HG03442 (cell line): ENCODE measurements around the gene ETV6.

Source experiments
- ATAC-seq: cut with Tn5 transposase; IDR thresholded peaks from one replicate; pipeline ENCODE4 v1.9.1; 2021; ENCODE audit warnings: mild to moderate bottlenecking, moderate library complexity; ENCODE audit not compliant: unreplicated experiment

Gene ETV6

DNA sequence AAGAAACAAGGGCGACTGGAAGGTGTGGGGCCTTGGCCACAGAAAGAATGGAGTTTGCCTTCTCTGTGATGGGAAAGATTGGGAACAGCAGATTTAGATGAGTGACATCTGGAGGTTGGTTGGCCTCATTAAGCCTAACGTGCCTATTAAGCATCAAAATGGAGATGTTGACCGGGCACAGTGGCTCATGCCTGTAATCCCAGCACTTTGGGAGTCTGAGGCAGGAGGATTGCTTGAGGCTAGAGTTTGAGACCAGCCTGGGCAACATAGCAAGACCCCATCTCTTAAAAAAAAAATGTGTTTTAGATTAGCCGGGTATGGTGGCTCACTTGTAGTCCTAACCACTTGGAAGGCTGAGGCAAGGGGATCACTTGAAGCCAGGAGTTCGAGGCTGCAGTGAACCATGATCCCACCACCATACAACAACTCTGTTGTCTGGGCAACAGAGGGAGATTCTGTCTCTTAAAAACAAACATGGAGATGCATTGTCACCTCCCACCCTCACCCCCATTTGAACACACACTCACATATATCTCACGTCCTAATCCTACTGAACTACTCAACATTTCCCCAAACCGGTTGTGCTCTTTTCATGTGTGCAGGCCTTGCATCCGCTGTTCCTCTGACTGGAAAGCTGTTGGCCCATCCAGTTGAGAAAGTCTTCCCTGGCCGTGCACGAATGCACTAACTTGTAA lies 172.1 kb downstream of the ETV6 start:
- no peak for ATAC-seq

DNA sequence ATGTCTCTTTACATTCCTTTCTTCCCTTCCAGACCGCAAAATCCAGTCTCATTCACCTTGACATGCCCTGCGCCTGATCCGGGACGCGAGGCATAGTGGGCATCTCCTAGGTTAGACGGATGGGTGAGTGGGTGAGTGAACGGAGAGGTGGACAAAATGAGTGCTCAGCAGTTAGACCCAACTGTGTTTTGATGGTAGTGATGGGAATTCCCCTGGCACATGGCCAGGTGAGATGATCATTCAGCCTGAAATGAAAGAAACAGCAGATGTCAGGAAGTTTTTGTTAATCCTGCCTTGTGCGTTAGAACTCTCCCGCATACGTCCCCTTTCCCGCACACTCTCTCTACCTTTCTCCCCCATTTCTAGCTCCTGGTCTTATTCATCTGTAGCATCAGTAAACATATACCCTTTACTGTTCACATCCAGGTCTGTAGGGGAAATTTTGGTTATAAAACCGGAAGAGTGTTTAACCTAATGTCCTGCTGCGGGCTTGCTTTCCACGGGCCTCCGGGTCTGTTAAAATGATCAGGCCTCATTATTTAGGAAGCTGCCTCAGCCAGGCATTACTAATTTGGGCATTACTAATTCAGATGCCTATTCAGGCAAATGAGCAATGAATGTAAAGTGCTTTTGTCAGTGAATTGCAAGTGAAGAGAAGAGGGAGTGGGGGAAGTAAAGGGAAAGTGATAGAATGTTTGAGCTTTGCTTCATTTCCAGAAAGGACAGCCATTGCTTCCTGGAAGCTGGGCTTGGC lies 172.8 kb downstream of the ETV6 start:
- peak; percentile 52 for ATAC-seq

DNA sequence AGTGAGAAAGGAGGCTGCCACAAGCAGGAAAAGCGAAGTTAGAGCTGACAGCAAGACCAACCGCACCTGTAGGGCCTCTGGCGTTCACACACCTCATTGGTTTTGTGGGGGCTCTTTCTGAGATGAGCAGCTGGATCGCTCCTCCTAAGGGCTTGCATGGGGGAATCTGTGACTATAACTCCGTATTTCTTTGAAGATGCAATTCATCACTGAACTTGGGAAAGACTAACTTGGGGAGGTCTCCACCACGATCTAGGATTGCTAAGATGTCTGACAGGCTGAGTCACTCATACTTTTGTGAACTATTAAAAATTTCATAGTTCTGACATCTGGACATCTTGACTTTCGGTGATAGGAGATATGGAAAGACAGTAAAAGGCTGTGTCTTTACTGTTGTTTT lies 173.6 kb downstream of the ETV6 start:
- no peak for ATAC-seq

DNA sequence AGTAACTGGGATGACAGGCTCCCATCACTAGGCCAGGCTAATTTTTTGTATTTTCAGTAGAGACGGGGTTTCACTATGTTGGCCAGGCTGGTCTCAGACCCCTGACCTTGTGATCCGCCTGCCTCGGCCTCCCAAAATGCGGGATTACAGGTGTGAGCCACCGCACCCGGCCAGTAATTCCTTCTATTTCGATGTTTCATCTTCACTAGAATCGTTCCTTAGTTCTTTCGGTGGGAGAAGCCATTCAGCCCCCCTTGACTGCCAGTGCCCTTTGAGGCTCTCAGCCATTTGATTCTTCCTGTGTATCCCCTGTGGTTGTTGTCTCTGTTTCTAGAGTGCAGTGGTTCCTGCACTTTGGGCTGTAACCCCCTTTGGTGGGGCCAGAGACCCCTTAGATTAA lies 174.1 kb downstream of the ETV6 start:
- no peak for ATAC-seq

DNA sequence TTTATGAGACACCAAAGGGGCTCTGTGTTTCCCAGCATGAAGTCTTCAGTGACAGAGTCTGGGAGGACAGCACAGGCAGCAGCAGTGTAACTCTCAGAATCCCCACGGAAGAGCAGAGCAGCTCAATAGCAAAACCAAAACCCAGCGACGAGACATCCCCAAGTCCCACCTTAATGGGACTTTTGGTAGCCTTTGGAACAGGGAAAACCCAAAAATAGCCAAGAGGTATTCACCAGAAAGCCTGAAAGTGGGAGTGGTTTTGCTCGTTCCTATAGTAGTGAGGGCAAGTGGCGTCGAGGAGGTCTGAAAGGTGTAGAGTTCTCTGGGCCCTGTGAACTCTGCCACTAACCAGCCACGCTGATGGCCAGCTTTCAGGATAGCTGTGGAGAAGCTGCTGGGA lies 174.6 kb downstream of the ETV6 start:
- ATAC-seq, result no peak

DNA sequence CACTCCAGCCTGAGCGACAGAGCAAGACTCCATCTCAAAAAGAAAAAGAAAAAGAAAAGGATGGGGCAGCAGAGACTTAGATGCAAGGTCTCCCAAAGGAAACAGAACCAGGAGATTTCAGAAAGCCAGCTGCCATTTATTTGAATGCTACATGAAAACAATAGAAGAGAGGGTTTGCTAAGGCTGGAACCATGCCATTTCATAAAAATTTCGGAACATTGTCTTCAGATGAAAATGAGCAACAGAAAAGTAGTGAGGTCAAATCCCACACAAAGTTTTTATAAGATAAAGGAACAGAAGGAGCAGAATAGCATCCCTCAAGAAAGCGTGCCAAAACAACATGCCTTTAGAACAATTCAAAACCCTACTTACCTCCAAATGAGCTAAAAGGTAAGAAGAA lies 175.3 kb downstream of the ETV6 start:
- ATAC-seq, result no peak

DNA sequence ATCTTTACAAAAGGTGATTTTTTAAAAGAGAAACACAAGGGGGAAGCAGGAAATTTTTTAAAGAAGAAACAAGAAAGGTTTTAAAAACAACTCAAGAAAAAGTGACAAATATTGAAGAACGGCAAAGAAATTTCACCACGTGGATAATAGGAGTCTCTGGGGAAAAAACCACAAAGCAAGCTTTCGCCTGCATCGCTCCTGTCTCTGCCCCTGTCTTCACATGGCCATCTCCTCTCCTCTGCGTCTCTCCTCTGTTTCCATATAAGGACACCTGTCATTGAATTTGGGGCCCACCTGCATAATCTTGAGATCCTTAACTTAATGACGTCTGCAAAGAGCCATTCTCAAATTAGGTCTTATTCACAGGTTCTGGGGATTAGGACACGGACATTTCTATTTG lies 175.8 kb downstream of the ETV6 start:
- ATAC-seq, result no peak

DNA sequence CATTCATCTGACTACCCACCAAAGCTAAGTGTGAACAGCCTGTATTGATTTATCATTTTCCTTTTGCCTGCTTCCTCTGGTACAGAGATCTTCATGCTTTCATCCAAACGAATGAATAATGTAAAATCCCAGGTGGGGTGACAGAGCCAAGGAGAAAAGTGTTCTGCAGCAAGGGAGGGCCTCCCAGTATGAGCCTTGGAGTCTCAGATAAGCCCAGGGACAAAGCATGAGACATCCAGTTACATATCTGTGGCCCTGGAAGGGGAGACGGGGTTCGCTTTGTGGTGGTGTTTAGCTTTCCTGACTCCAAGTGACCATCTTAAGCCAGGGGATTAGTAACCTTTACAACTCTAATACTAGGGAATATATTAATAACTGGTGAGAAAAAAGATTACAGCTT lies 177.1 kb downstream of the ETV6 start:
- ATAC-seq, result no peak

DNA sequence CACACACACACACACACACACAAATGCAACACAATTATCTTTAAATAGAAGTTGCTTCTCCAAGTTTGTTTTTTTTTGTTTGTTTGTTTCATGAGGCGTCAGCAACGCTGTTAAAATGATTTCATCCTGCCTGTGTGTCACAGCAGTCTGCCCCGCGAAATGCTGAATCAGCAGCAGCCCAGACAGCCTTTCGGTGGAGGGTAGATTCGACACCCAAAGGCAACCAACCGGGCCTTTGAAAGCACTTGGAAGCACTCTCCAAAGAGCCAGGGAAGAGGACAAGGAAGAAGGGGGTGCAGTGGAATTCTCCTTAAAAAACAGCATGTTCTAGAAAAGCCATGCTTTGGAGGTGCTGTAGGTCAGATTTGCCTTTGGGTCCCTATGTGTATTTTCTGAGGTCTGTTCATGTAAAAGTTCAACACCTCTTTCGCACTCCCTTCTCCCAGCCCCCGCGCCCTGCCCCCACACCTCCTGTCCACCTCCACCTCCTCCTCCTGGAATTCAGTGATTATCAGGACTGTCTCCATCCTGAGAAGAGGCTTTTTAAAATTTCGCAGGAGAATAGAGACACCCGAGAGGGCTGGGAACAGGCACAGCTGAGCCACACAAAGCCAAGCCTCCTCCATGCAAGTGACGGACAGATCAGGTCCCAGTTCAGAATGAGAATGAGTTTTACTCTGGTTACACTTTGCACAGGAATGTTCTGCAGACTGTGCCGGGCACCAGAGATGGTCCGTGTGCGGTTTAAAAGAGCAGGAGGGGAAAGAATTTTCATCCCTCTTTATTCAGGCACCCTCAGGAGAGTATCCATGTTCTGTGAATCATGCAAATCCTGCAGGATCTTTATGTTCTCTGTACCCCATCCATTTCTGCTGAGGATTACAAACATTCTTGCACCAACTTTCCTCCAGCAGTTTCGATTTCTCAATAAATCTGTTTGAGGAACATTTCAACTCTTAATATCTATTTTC lies 177.9 kb downstream of the ETV6 start:
- ATAC-seq, result no peak

DNA sequence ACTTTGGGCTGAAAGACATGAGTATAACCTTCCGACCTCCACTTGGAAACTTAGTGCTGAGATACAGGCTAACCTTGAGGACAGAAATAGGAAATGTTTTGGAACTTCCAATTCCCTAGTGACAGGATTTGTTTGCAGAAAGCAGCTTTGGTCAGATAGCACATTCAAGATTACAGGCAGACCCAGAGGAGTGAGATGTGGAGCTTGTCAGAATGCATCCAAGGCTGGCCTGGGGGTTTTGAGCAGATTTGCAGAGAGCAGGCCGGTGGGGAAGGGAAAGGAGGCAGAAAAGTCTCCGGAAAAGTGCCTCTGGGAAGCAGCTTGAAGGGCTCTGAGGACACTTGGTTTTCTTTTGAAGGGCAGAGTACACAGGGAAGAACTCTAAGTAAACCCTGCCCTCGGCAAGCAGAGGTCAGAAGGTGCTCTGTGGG lies 180.3 kb downstream of the ETV6 start:
- no peak for ATAC-seq

DNA sequence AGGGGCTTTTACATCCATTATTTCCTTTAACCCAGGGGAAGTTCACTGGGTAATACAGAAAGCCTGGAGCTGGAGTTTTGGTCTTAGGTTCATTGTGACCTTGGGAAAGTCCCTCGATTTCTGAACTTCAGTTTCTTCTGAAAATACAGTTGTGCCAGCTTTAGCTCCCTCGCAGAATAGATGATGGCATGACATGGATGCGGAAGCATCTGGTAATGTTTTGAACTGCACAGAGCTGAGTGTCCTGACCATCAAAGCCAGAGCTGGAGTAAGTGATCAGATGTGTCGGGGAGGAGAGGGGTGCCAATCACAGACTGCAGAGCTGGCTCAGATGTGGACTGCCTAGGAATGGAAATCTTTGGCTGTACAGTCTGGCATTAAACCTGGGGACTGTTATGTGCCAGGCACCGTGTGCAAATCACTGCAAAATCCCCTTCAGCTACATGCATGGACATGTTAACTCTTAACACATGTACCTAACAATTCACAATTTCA lies 180.9 kb downstream of the ETV6 start:
- no peak for ATAC-seq

DNA sequence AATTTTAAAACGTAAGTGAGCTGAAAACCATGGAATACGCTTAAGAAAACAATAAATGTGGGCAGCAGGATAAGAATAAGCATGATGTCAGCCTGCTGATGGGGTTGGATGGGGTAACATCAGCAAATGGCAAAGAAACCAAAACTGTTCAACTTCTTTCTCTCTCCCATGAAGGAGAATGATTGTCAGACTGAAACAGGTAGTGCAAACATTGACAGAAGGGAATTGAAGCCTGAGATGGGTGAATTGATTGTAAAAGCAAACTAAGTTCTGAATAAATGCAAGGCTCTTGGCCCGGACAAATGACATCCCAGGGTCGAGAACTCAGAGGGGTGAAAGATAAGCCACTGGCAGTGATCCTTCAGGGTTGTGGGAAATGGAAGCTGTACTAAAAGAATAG lies 182.6 kb downstream of the ETV6 start:
- no peak for ATAC-seq

DNA sequence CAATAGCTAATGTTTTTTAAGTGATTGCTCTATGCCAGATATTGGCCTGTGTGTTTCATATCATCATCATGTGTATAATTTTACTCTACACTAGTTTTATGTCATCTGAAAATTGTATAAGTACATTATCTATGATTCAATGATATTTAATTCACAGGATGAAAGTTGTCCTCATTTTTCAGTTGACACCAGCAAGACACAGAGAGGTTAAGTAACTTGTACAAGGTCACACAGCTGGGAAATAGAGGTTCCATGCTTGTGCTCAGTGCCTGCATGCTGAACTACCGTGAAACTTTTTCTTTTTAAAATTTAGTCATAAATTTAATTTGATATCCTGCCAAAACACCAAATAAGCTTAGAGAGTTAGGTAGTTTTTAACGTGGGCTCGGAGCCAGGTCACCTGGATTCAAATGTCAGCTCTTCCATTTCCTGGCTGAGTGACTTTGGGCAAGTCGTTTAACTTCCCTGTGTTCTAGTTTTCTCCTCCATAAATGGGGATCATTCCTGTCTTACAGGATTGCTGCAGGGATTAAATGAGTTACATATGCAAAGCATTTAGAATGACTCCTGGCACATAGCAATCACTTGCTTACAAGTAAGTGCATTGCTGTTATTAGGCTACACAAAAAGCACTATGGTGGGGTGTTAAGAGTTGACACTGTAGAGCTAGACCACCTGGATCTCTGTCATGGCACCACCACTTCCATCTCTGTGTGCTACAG lies 183.9 kb downstream of the ETV6 start:
- no peak for ATAC-seq

DNA sequence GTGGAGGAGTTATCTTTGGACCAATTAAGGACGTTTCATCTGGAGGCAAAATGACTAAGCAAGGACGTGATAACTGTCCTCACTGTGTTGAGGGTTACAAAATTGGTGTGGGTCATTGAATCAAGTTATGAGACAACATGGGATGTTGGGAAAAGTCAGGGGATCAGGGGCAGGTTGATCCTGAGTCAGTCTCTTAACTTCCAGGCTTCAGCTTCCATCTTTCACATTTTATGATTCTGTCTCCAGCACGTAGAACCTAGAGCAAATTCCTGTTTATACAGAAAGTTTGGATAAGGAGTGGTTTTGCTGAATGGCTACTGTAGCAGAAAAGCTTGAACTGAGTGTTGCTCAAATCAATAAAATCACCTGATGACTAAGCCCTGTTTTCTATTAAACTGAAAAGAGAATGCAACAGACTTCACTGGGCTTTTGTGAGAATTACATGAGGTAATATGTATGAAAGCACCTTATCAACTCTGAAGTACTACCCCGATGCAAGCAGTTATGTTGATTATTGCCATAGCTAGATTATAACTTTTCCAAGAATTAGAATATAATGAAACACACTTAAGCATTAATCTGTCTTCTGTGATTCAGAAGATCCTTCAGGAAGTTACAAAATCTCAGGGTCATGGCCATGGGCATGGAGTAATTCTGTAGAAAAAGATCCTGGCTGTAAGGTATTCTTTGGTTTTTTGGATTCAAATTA lies 184.8 kb downstream of the ETV6 start:
- no peak for ATAC-seq

DNA sequence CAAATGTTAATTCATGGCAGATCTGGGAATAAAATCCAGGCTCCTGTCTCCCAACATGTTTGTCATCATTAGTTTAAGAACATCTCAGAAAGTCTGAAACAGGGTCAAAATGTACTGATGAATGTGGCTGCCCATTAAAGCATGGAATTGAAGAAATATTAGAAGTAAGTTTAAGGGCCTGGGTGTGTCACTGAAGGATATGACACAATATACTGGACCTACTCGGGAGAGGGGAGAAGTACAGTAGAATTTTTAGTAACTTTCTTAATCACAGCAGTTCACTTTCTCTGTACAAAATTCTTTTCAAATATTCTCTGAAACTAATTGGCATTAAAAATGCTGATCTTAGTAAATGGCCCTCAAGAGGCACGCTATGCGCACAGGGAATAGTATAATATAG lies 185.5 kb downstream of the ETV6 start:
- no peak for ATAC-seq

DNA sequence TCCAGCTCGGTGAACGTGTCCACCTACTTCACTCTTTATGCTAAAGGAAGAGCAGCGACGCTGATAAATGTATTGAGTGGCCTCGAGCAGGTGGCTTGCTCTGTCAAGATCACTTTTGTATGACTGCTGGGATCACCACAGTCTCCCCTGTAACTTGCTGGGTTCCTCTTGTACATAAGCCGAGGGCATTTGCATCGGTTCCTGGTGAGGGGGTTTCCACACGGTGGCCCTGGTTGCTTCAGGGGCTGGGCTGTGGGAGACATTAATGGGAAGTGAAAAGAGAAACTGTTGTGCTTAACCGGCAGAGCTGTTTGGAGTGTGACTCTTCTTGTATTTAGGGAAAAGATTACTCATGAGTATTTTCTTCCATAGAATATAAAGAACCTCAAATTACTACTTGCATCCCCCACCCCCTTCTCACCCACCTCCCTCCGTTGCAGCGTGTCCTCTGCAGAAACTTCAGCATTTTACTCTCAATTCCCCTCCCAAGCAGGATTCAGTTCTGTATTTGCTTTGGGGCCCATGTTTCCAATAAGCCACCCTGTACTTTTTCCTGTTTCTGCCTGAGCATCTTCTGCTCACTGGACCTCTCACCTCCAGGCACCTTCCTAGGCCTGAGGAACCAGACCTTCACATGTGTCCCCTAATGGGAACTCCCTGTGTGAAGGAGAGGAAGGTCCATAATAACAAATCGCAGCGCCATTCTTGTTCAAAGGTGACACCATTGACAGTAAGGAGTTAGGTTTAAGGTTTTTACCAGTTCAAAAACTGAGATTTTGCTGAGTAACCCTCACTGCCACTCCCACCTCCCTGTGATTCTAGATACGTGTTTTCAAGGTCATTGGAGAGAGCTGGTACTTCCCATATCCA lies 187.0 kb downstream of the ETV6 start:
- peak; percentile 87 for ATAC-seq

DNA sequence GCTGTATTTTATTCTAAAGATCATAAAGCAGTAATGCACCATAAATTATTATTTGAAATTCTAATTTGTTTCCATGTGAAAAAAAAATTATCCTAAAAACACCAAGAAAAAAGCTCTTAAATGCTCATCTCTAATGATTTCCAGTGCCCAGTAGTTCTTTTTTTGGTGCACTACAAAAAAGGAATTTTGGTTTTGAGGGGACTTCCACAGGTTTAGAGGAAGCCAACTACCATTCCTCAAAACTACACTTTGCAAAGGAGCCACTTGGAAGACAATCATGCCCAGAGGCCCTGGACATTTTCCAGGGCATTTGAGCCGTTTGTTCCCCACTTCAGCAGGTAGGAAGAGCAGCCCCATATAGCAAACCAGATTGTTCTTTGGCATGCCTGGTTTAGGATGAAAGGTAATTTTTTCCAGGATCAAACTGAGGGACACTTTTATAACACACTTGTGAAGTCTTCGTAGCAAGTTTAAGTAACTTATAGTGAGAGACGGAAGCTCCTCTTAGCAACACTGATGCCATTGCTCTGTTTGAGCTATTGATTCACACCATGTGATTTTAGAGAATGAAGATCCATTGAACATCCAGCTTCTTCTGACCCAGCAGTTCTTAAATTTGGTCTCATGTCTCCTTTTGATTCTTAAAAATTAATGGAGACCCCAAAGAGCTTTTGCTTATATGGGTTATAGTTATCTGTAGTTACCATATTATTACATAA lies 187.9 kb downstream of the ETV6 start:
- no peak for ATAC-seq

DNA sequence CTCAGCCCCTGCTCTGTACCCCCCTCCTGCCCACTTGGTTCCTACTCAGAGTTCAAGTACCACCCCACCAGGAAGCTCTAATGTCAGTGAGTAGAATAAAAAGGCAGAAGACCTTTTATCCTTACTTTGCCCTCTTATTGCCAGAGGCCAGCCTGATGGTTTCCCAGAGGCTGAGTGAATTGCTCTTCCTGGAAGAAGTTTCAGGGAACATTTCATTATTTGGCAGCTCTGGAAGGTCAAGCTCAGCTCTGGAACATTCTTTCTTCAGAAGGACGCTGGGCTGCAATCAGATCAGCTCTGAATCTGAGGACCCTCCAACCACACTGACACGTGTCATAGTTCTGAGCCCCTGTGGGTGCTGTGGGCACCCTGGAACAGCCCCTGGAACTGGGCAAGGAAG lies 188.9 kb downstream of the ETV6 start:
- no peak for ATAC-seq
